Liver (tissue), 9 donors: ENCODE measurements around the gene BCAN. TPM values are rescaled to one million over a fixed set of nuclear protein-coding genes. Genes with fewer than 3 reads are reported as not detected.

Source experiments
- DNase-seq: peaks from one replicate; pipeline ENCODE4 v3.0.0-alpha.2; 2017; ENCODE audit warnings: low spot score
- H3K27ac ChIP-seq, 2 donors: one replicate each; pipeline ENCODE4 v1.7.0; 2013; ENCODE audit warnings: inconsistent platforms in 2 of 2, low read length in 2 of 2, control low read depth in 1 of 2, low read depth in 1 of 2, mild to moderate bottlenecking in 1 of 2
- H3K27me3 ChIP-seq, 4 donors: one replicate each; pipeline versions ENCODE4 v1.6.1 to v1.7.0; 2013; ENCODE audit warnings: low read length in 3 of 4, inconsistent platforms in 1 of 4, mild to moderate bottlenecking in 1 of 4, moderate library complexity in 1 of 4; ENCODE audit not compliant: control insufficient read depth in 4 of 4, insufficient read depth in 4 of 4
- H3K36me3 ChIP-seq, 4 donors: one replicate each; pipeline versions ENCODE4 v1.6.1 to v1.7.0; 2013; ENCODE audit warnings: low read length in 3 of 4, mild to moderate bottlenecking in 3 of 4, low read depth in 1 of 4, moderate library complexity in 1 of 4; ENCODE audit not compliant: control insufficient read depth in 4 of 4, insufficient read depth in 3 of 4
- H3K4me1 ChIP-seq, 4 donors: one replicate each; pipeline versions ENCODE4 v1.6.1 to v1.7.0; 2013; ENCODE audit warnings: low read length in 3 of 4, mild to moderate bottlenecking in 3 of 4, moderate library complexity in 1 of 4; ENCODE audit not compliant: control insufficient read depth in 4 of 4, insufficient read depth in 4 of 4
- H3K4me3 ChIP-seq, 3 donors: one replicate each; pipeline versions ENCODE4 v1.6.1 to v1.7.0; 2013; ENCODE audit warnings: low read length in 3 of 3, control low read depth in 1 of 3, low read depth in 1 of 3, mild to moderate bottlenecking in 1 of 3
- H3K9ac ChIP-seq, 2 donors: one replicate each; pipeline ENCODE4 v1.7.0; 2013; ENCODE audit warnings: low read length in 2 of 2, mild to moderate bottlenecking in 2 of 2, moderate library complexity in 2 of 2, control low read depth in 1 of 2, low read depth in 1 of 2
- H3K9me3 ChIP-seq, 4 donors: one replicate each; pipeline versions ENCODE4 v1.6.1 to v1.7.0; 2013; ENCODE audit warnings: low read length in 3 of 4; ENCODE audit not compliant: control insufficient read depth in 4 of 4
- EGR1 ChIP-seq, 2 donors: IDR thresholded peaks; 2 replicates each; pipeline ENCODE4 v1.6.1; 2016 to 2018; ENCODE audit warnings: antibody characterized with exemption in 2 of 2, low read depth in 2 of 2
- FOXA1 ChIP-seq: IDR thresholded peaks from 2 replicates; pipeline ENCODE4 v1.6.1; 2016; ENCODE audit warnings: antibody characterized with exemption
- FOXA2 ChIP-seq: IDR thresholded peaks from 2 replicates; pipeline ENCODE4 v1.6.1; 2016; ENCODE audit warnings: antibody characterized with exemption
- GABPA ChIP-seq, 2 donors: IDR thresholded peaks in 1 of 2; conservative IDR thresholded peaks in 1 of 2; 2 replicates each; pipeline ENCODE4 v1.6.1; 2016; ENCODE audit warnings: antibody characterized with exemption in 2 of 2, mild to moderate bottlenecking in 1 of 2, moderate library complexity in 1 of 2
- HNF4A ChIP-seq, 2 donors: conservative IDR thresholded peaks; 2 replicates each; pipeline ENCODE4 v1.6.1; 2016; ENCODE audit warnings: antibody characterized with exemption in 2 of 2, mild to moderate bottlenecking in 2 of 2
- HNF4G ChIP-seq: IDR thresholded peaks from 2 replicates; pipeline ENCODE4 v1.6.1; 2016; ENCODE audit warnings: antibody characterized with exemption
- JUND ChIP-seq, 2 donors: IDR thresholded peaks; 2 replicates each; pipeline ENCODE4 v1.6.1; 2016; ENCODE audit warnings: antibody characterized with exemption in 2 of 2
- NR2F2 ChIP-seq: IDR thresholded peaks from 2 replicates; pipeline ENCODE4 v1.6.1; 2016; ENCODE audit warnings: antibody characterized with exemption
- RAD21 ChIP-seq, 2 donors: IDR thresholded peaks; 2 replicates each; pipeline ENCODE4 v1.6.1; 2016; ENCODE audit warnings: antibody characterized with exemption in 2 of 2, mild to moderate bottlenecking in 2 of 2
- RXRA ChIP-seq, 2 donors: IDR thresholded peaks; 2 replicates each; pipeline ENCODE4 v1.6.1; 2017 to 2018; ENCODE audit warnings: antibody characterized with exemption in 2 of 2, mild to moderate bottlenecking in 1 of 2
- SP1 ChIP-seq: IDR thresholded peaks from 2 replicates; pipeline ENCODE4 v1.6.1; 2018; ENCODE audit warnings: antibody characterized with exemption, mild to moderate bottlenecking
- TAF1 ChIP-seq: conservative IDR thresholded peaks from 2 replicates; pipeline ENCODE4 v1.6.1; 2016; ENCODE audit warnings: antibody characterized with exemption, mild to moderate bottlenecking
- WGBS: extraction: QIAGEN DNeasy Blood & Tissue Kit; methylation state at CpG from one replicate; pipeline ENCODE4 v1.1.7; 2013; 5-methylcytosine and 5-hydroxymethylcytosine counted together
- polyA plus RNA-seq, 2 donors: library from polyadenylated mRNA; stranded (reverse) in 1 of 2; unstranded in 1 of 2; fragments of 200-250 nt in 1 of 2; fragments of >200 nt in 1 of 2; fragmentation: Nextera tagmentation in 1 of 2; extraction: Ambion mirVana in 1 of 2; gene quantifications; one replicate each; pipeline versions ENCODE4 v1.2.1 to v1.2.3, GENCODE V29; 2013 to 2015
- total RNA-seq, 2 donors: library from RNA; depleted of rRNA; stranded (reverse); fragments of >200 nt; gene quantifications; one replicate each; pipeline ENCODE4 v1.2.3, GENCODE V29; 2014
- TF ChIP-seq, protein P1 (sequence below): IDR thresholded peaks from 2 replicates; pipeline ENCODE4 v1.6.1; 2016; ENCODE audit warnings: antibody characterized with exemption
- TF ChIP-seq, protein P2 (sequence below): IDR thresholded peaks from 2 replicates; pipeline ENCODE4 v1.6.1; 2016; ENCODE audit warnings: antibody characterized with exemption
- TF ChIP-seq, protein P3 (sequence below): IDR thresholded peaks from 2 replicates; pipeline ENCODE4 v1.6.1; 2016; ENCODE audit warnings: antibody characterized with exemption, mild to moderate bottlenecking
- TF ChIP-seq, protein P4 (sequence below): IDR thresholded peaks from 2 replicates; pipeline ENCODE4 v1.6.1; 2016; ENCODE audit warnings: antibody characterized with exemption
- donor health status: healthy.
- donor health status: healthy.
- donor health status: healthy.
- donor health status: healthy.
- donor health status: healthy.

The BCAN gene
- total and polyA plus RNA-seq, 4 donors, result 0.02 TPM; not detected in 3

DNA sequence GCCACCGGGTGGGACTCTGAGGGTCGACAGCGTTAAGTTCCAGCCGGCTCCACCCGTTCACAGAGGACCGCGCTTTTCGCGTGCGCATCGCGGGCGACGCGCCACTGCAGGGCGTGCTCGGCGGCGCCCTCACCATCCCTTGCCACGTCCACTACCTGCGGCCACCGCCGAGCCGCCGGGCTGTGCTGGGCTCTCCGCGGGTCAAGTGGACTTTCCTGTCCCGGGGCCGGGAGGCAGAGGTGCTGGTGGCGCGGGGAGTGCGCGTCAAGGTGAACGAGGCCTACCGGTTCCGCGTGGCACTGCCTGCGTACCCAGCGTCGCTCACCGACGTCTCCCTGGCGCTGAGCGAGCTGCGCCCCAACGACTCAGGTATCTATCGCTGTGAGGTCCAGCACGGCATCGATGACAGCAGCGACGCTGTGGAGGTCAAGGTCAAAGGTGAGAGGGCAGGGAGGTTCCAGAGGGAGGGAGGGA, 4.9 kb downstream of the BCAN start:
- H3K4me3 ChIP-seq, result no peak overlapping the region
- 15% methylated on average over 51 of the region's 51 CpGs for WGBS
- peaks cover 4 to 18% (median 10%) of the 10 kb centered on the region in 4 donors for H3K27me3 ChIP-seq
- H3K36me3 ChIP-seq, result no peaks in the 10 kb centered on the region
- H3K4me1 ChIP-seq, result peaks cover 0 to 6% (median 0%) of the 10 kb centered on the region in 4 donors
- no peaks in the 10 kb centered on the region for H3K9me3 ChIP-seq
- H3K27ac ChIP-seq, result no peak overlapping the region
- H3K9ac ChIP-seq, result no peak overlapping the region
- TF ChIP-seq SP1 (no peak), HNF4A (conservative IDR thresholded peaks at IDR 0.05) (no peak), GABPA (IDR thresholded peaks at IDR 0.05 in 1 of 2, conservative IDR thresholded peaks at IDR 0.05 in 1 of 2) (no peak), TAF1 (no peak), RAD21 (IDR thresholded peaks at IDR 0.05) (no peak), RXRA (IDR thresholded peaks at IDR 0.05) (no peak), EGR1 (IDR thresholded peaks at IDR 0.05; ENCODE audit: low read depth in 2 of 2) (no peak), HNF4G (no peak), JUND (IDR thresholded peaks at IDR 0.05) (no peak), FOXA2 (no peak), FOXA1 (no peak)
- TF ChIP-seq, protein P1, sequence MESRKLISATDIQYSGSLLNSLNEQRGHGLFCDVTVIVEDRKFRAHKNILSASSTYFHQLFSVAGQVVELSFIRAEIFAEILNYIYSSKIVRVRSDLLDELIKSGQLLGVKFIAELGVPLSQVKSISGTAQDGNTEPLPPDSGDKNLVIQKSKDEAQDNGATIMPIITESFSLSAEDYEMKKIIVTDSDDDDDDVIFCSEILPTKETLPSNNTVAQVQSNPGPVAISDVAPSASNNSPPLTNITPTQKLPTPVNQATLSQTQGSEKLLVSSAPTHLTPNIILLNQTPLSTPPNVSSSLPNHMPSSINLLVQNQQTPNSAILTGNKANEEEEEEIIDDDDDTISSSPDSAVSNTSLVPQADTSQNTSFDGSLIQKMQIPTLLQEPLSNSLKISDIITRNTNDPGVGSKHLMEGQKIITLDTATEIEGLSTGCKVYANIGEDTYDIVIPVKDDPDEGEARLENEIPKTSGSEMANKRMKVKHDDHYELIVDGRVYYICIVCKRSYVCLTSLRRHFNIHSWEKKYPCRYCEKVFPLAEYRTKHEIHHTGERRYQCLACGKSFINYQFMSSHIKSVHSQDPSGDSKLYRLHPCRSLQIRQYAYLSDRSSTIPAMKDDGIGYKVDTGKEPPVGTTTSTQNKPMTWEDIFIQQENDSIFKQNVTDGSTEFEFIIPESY, result no peak
- TF ChIP-seq, protein P2, sequence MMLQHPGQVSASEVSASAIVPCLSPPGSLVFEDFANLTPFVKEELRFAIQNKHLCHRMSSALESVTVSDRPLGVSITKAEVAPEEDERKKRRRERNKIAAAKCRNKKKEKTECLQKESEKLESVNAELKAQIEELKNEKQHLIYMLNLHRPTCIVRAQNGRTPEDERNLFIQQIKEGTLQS, result no peak
- TF ChIP-seq, protein P3, sequence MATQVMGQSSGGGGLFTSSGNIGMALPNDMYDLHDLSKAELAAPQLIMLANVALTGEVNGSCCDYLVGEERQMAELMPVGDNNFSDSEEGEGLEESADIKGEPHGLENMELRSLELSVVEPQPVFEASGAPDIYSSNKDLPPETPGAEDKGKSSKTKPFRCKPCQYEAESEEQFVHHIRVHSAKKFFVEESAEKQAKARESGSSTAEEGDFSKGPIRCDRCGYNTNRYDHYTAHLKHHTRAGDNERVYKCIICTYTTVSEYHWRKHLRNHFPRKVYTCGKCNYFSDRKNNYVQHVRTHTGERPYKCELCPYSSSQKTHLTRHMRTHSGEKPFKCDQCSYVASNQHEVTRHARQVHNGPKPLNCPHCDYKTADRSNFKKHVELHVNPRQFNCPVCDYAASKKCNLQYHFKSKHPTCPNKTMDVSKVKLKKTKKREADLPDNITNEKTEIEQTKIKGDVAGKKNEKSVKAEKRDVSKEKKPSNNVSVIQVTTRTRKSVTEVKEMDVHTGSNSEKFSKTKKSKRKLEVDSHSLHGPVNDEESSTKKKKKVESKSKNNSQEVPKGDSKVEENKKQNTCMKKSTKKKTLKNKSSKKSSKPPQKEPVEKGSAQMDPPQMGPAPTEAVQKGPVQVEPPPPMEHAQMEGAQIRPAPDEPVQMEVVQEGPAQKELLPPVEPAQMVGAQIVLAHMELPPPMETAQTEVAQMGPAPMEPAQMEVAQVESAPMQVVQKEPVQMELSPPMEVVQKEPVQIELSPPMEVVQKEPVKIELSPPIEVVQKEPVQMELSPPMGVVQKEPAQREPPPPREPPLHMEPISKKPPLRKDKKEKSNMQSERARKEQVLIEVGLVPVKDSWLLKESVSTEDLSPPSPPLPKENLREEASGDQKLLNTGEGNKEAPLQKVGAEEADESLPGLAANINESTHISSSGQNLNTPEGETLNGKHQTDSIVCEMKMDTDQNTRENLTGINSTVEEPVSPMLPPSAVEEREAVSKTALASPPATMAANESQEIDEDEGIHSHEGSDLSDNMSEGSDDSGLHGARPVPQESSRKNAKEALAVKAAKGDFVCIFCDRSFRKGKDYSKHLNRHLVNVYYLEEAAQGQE, result no peak
- TF ChIP-seq, protein P4, sequence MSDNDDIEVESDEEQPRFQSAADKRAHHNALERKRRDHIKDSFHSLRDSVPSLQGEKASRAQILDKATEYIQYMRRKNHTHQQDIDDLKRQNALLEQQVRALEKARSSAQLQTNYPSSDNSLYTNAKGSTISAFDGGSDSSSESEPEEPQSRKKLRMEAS, result no peak
- no peak for DNase-seq

DNA sequence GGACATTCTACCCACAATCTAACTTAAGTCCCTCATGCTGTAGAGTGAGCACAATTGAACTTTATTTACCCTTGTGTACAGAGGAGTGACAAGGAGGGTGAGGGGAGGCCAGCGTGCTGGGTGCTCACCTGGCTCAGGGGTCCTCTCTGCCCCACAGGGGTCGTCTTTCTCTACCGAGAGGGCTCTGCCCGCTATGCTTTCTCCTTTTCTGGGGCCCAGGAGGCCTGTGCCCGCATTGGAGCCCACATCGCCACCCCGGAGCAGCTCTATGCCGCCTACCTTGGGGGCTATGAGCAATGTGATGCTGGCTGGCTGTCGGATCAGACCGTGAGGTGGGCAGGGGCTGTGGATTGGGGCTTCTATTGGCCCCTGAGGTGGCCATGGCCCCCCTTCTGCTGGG, 5.4 kb downstream of the BCAN start:
- Histone ChIP-seq H3K4me1 (peaks cover 0 to 2% (median 0%) of the 10 kb centered on the region in 4 donors), H3K27ac (no peak overlapping the region), H3K36me3 (no peaks in the 10 kb centered on the region), H3K4me3 (no peak overlapping the region), H3K9me3 (no peaks in the 10 kb centered on the region), H3K27me3 (peaks cover 4 to 17% (median 11%) of the 10 kb centered on the region in 4 donors), H3K9ac (no peak overlapping the region)
- DNase-seq, result no peak
- TF ChIP-seq JUND (IDR thresholded peaks at IDR 0.05) (no peak), TAF1 (no peak), FOXA2 (no peak), FOXA1 (no peak), RAD21 (IDR thresholded peaks at IDR 0.05) (no peak), NR2F2 (no peak), SP1 (no peak), RXRA (IDR thresholded peaks at IDR 0.05) (no peak)
- TF ChIP-seq, protein P1, result no peak
- TF ChIP-seq, protein P4, result no peak
- TF ChIP-seq, protein P3, result no peak
- 75% methylated on average over 10 of the region's 10 CpGs for WGBS
